Trophoblast cell (in vitro differentiated cells and primary cell): ENCODE results near the gene CCL28.

Source experiments
- DNase-seq, 2 donors: peaks; one replicate each; pipeline ENCODE4 v3.0.0-alpha.2; 2016
- H2AFZ ChIP-seq: 2 replicates; pipeline ENCODE4 v1.6.1; 2013; ENCODE audit warnings: low read length, moderate library complexity, mild to moderate bottlenecking; ENCODE audit not compliant: insufficient read depth, poor library complexity
- H2AK5ac ChIP-seq: 2 replicates; pipeline ENCODE4 v1.6.1; 2013; ENCODE audit warnings: mild to moderate bottlenecking, low read length
- H2BK120ac ChIP-seq: 2 replicates; pipeline ENCODE4 v1.6.1; 2013; ENCODE audit warnings: low read length, mild to moderate bottlenecking, moderate library complexity; ENCODE audit not compliant: insufficient read depth, poor library complexity
- H2BK12ac ChIP-seq: 2 replicates; pipeline ENCODE4 v1.6.1; 2013; ENCODE audit warnings: mild to moderate bottlenecking, low read length, moderate library complexity
- H2BK5ac ChIP-seq: 2 replicates; pipeline ENCODE4 v1.6.1; 2013; ENCODE audit warnings: low read length, low read depth, moderate library complexity, mild to moderate bottlenecking; ENCODE audit not compliant: poor library complexity
- H3K14ac ChIP-seq: 2 replicates; pipeline ENCODE4 v1.6.1; 2013; ENCODE audit warnings: mild to moderate bottlenecking, low read length
- H3K18ac ChIP-seq: 2 replicates; pipeline ENCODE4 v1.6.1; 2013; ENCODE audit warnings: mild to moderate bottlenecking, low read length
- H3K23ac ChIP-seq: 2 replicates; pipeline ENCODE4 v1.6.1; 2013; ENCODE audit warnings: low read length
- H3K27ac ChIP-seq: 2 replicates; pipeline ENCODE4 v1.5.1; 2013; ENCODE audit warnings: low read depth, mild to moderate bottlenecking, inconsistent platforms, low read length, moderate library complexity
- H3K27me3 ChIP-seq: 2 replicates; pipeline ENCODE4 v1.6.1; 2013; ENCODE audit warnings: inconsistent platforms, mild to moderate bottlenecking, low read length, moderate library complexity; ENCODE audit not compliant: insufficient read depth
- H3K36me3 ChIP-seq, 2 experiments: 1 replicate in 1 of 2; 2 replicates in 1 of 2; pipeline ENCODE4 v1.6.1; 2013; ENCODE audit warnings: low read length in 2 of 2, mild to moderate bottlenecking in 2 of 2, moderate library complexity in 1 of 2; ENCODE audit not compliant: insufficient read depth in 2 of 2, control insufficient read depth in 1 of 2
- H3K4ac ChIP-seq: 2 replicates; pipeline ENCODE4 v1.6.1; 2013; ENCODE audit warnings: low read depth, mild to moderate bottlenecking, low read length, moderate library complexity
- H3K4me1 ChIP-seq, 2 experiments: 1 replicate in 1 of 2; 2 replicates in 1 of 2; pipeline ENCODE4 v1.6.1; 2013; ENCODE audit warnings: low read length in 2 of 2, mild to moderate bottlenecking in 2 of 2, moderate library complexity in 1 of 2; ENCODE audit not compliant: insufficient read depth in 2 of 2, control insufficient read depth in 1 of 2
- H3K4me2 ChIP-seq: 2 replicates; pipeline ENCODE4 v1.6.1; 2013; ENCODE audit warnings: inconsistent platforms, mild to moderate bottlenecking, low read length, moderate library complexity
- H3K4me3 ChIP-seq: 2 replicates; pipeline ENCODE4 v1.5.1; 2013; ENCODE audit warnings: mild to moderate bottlenecking, low read depth, low read length, inconsistent platforms
- H3K79me1 ChIP-seq: one replicate; pipeline ENCODE4 v1.6.1; 2013; ENCODE audit warnings: low read length
- H3K79me2 ChIP-seq: 2 replicates; pipeline ENCODE4 v1.6.1; 2013; ENCODE audit warnings: low read length, mild to moderate bottlenecking; ENCODE audit not compliant: control insufficient read depth, insufficient read depth, poor library complexity
- H3K9ac ChIP-seq: 2 replicates; pipeline ENCODE4 v1.6.1; 2013; ENCODE audit warnings: mild to moderate bottlenecking, low read length
- H3K9me3 ChIP-seq: 2 replicates; pipeline ENCODE4 v1.6.1; 2013; ENCODE audit warnings: low read depth, mild to moderate bottlenecking, control low read depth, inconsistent platforms, low read length; ENCODE audit not compliant: insufficient read depth
- H4K12ac ChIP-seq: 2 replicates; pipeline ENCODE4 v1.6.1; 2013; ENCODE audit warnings: low read depth, mild to moderate bottlenecking, low read length, moderate library complexity
- H4K8ac ChIP-seq: 2 replicates; pipeline ENCODE4 v1.6.1; 2013; ENCODE audit warnings: low read depth, mild to moderate bottlenecking, low read length, moderate library complexity
- H4K91ac ChIP-seq: one replicate; pipeline ENCODE4 v1.6.1; 2013; ENCODE audit warnings: low read depth, mild to moderate bottlenecking, low read length, moderate library complexity
- WGBS: extraction: QIAGEN DNeasy Blood & Tissue Kit; methylation state at CpG from one replicate; pipeline ENCODE4 v1.1.7; 2013; ENCODE audit warnings: missing lambda C conversion rate; ENCODE audit not compliant: insufficient read length, insufficient coverage; ENCODE audit errors: extremely low coverage; 5-methylcytosine and 5-hydroxymethylcytosine counted together

The CCL28 gene

DNA sequence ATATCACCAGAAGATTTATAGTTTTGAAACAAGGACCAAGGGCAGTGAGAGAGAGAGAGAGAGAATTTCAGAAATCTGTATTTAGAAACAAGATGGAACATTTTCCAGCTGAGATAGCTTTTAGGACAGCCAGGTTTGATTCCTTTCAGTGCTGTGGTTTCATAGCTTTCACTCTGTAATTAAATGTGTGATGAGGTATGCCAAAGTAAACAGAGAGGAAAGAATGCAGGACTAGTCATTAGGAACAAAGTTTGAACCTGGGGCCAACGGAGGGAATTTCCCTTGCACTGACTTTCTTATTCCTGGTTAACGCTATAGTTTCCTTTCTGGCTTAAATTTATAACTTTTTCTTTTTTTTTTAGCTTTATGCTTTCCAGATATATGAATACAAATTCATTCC, 10.0 kb upstream of the CCL28 start:
- H3K27ac ChIP-seq, result no peak overlapping the region
- no peaks in the 10 kb centered on the region for H3K27me3 ChIP-seq
- no peak overlapping the region for H2AK5ac ChIP-seq
- no peaks in the 10 kb centered on the region for H3K9me3 ChIP-seq
- H3K14ac ChIP-seq, result no peak overlapping the region
- H3K4ac ChIP-seq, result no peak overlapping the region
- H3K4me2 ChIP-seq, result no peak overlapping the region
- no peak overlapping the region for H3K23ac ChIP-seq
- H4K12ac ChIP-seq, result no peak overlapping the region
- no peak for DNase-seq
- H2BK12ac ChIP-seq, result no peak overlapping the region
- no peaks in the 10 kb centered on the region for H3K79me2 ChIP-seq
- H3K9ac ChIP-seq, result no peak overlapping the region
- no peaks in the 10 kb centered on the region for H3K4me1 ChIP-seq
- no peak overlapping the region for H3K18ac ChIP-seq
- H2BK120ac ChIP-seq, result no peak overlapping the region
- no CpG with 5 or more reads among the region's 2 CpGs for WGBS
- H3K79me1 ChIP-seq, result no peaks in the 10 kb centered on the region
- H2AFZ ChIP-seq, result no peak overlapping the region
- no peaks in the 10 kb centered on the region for H3K36me3 ChIP-seq
- H3K4me3 ChIP-seq, result no peak overlapping the region
- H2BK5ac ChIP-seq, result no peak overlapping the region
- no peak overlapping the region for H4K91ac ChIP-seq
- no peak overlapping the region for H4K8ac ChIP-seq

DNA sequence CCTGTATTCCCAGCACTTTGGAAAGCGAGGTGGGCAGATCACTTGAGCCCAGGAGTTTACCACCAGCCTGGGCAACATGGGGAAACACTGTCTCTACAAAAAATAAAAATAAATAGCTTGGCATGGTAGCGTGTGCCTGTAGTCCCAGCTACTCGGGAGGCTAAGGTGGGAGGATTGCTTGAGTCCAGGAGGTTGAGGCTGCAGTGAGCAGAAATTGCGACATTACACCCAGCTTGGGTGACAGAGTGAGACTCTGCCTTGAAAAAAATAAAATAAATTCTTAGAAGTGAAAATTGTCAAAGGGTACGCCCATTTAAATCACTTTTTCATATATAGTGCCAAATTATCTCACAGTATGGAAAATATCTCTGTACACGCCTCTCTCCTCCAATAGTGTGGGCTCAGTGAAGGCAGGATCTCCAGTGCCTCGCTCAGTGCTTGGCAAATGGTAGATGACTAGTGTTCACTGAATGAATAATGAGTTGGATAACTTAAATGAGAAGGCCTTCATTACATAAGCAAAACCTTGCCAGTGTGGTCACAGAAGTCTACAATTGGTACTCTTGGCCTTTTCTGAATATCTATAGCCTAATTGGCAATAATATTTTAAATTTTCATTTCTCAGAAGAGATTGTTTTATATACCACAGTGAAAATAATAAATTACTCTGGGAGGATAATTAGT, 9.4 kb upstream of the CCL28 start:
- Histone ChIP-seq H3K4me2 (no peak overlapping the region), H4K8ac (no peak overlapping the region), H4K91ac (no peak overlapping the region), H3K27ac (no peak overlapping the region), H3K4me1 (no peaks in the 10 kb centered on the region), H3K36me3 (no peaks in the 10 kb centered on the region), H2BK120ac (no peak overlapping the region), H3K27me3 (no peaks in the 10 kb centered on the region), H2AK5ac (no peak overlapping the region), H3K4me3 (no peak overlapping the region), H3K79me1 (no peaks in the 10 kb centered on the region), H3K4ac (no peak overlapping the region), H3K23ac (no peak overlapping the region), H3K9me3 (no peaks in the 10 kb centered on the region), H3K14ac (no peak overlapping the region), H3K9ac (no peak overlapping the region), H2AFZ (no peak overlapping the region), H4K12ac (no peak overlapping the region), H2BK12ac (no peak overlapping the region), H3K18ac (no peak overlapping the region), H3K79me2 (no peaks in the 10 kb centered on the region), H2BK5ac (no peak overlapping the region)
- WGBS, result no CpG with 5 or more reads among the region's 7 CpGs
- DNase-seq, result no peak

GRCh38 chr5:43420241-43420640, 8.1 kb upstream of the CCL28 start:
- H2AK5ac ChIP-seq, result no peak overlapping the region
- no peak overlapping the region for H3K9ac ChIP-seq
- H3K14ac ChIP-seq, result no peak overlapping the region
- H3K4me2 ChIP-seq, result no peak overlapping the region
- H3K36me3 ChIP-seq, result no peaks in the 10 kb centered on the region
- no peaks in the 10 kb centered on the region for H3K27me3 ChIP-seq
- no CpG with 5 or more reads among the region's 4 CpGs for WGBS
- H4K8ac ChIP-seq, result no peak overlapping the region
- no peaks in the 10 kb centered on the region for H3K9me3 ChIP-seq
- H3K79me1 ChIP-seq, result no peaks in the 10 kb centered on the region
- H3K4me1 ChIP-seq, result no peaks in the 10 kb centered on the region
- no peak overlapping the region for H3K4me3 ChIP-seq
- no peaks in the 10 kb centered on the region for H3K79me2 ChIP-seq
- no peak overlapping the region for H4K12ac ChIP-seq
- H4K91ac ChIP-seq, result no peak overlapping the region
- no peak overlapping the region for H2BK12ac ChIP-seq
- H3K4ac ChIP-seq, result no peak overlapping the region
- no peak overlapping the region for H3K18ac ChIP-seq
- no peak overlapping the region for H2AFZ ChIP-seq
- H3K27ac ChIP-seq, result no peak overlapping the region
- H3K23ac ChIP-seq, result no peak overlapping the region
- no peak overlapping the region for H2BK120ac ChIP-seq
- no peak for DNase-seq
- no peak overlapping the region for H2BK5ac ChIP-seq

GRCh38 chr5:43418561-43418960, 6.4 kb upstream of the CCL28 start:
- Histone ChIP-seq H2BK120ac (no peak overlapping the region), H3K14ac (no peak overlapping the region), H3K23ac (no peak overlapping the region), H3K4ac (no peak overlapping the region), H2BK5ac (no peak overlapping the region), H4K12ac (no peak overlapping the region), H3K4me1 (peaks cover 0 to 4% of the 10 kb centered on the region in 2 experiments), H3K9me3 (no peaks in the 10 kb centered on the region), H3K27me3 (no peaks in the 10 kb centered on the region), H2BK12ac (no peak overlapping the region), H2AFZ (no peak overlapping the region), H4K91ac (no peak overlapping the region), H3K18ac (no peak overlapping the region), H3K36me3 (no peaks in the 10 kb centered on the region), H3K9ac (no peak overlapping the region), H3K79me1 (no peaks in the 10 kb centered on the region), H2AK5ac (no peak overlapping the region), H4K8ac (no peak overlapping the region), H3K4me2 (no peak overlapping the region), H3K79me2 (no peaks in the 10 kb centered on the region), H3K4me3 (no peak overlapping the region), H3K27ac (no peak overlapping the region)
- DNase-seq, result no peak
- no CpG with 5 or more reads among the region's 2 CpGs for WGBS
